Measurements from ENCODE around the gene PPEF2.

DNA sequence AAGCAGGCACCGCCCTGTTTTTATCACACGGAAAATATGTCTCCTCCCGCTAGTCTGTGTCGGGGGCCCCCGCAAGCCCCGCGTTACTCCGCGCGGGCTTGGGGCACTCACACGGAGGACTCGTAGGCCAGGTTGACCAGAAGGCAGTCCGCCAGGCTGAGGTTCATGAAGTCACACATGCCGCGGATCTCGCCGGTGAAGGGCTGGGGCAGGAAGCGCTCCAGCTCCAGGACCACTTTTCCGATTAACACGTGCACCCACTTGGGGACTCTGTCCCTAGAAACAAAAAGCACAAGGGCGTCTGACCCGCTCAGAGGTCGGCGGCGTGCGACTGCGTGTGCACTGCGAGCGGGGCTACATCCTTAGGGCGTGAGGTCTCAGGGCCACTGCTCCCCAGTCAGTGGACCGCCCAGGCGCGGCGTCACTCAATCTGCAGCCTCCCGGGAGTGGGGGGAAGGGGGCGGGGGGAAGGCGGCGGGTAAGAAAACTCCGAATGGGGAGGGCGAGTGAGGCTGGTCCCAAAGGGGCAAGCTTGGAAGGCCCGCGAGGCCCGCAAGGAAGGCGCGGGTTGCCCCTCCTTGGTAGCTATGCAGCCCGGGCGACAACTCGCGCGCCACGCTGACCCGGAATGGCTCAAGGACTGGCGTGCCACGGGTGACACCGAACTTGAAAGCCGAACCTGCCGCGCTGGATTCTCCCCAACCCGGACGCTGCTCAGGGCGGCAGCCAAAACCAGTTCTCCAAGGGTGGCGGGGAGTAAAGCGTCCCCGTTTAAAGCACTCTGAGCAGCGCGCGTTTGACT is 37.8 kb upstream of the PPEF2 start:
- TF ChIP-seq, protein P1, sequence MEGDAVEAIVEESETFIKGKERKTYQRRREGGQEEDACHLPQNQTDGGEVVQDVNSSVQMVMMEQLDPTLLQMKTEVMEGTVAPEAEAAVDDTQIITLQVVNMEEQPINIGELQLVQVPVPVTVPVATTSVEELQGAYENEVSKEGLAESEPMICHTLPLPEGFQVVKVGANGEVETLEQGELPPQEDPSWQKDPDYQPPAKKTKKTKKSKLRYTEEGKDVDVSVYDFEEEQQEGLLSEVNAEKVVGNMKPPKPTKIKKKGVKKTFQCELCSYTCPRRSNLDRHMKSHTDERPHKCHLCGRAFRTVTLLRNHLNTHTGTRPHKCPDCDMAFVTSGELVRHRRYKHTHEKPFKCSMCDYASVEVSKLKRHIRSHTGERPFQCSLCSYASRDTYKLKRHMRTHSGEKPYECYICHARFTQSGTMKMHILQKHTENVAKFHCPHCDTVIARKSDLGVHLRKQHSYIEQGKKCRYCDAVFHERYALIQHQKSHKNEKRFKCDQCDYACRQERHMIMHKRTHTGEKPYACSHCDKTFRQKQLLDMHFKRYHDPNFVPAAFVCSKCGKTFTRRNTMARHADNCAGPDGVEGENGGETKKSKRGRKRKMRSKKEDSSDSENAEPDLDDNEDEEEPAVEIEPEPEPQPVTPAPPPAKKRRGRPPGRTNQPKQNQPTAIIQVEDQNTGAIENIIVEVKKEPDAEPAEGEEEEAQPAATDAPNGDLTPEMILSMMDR (IDR thresholded peaks at IDR 0.05) = no peak
- TF ChIP-seq POLR2A (IDR thresholded peaks at IDR 0.05) = peak; percentile 53

All from transverse colon (tissue), 3 donors.